Hematopoietic multipotent progenitor cell treated with erythropoietin and hydrocortisone succinate and interleukin-3 and kit ligand, for 8 days (in vitro differentiated cells): Measurements from ENCODE around the gene NUP160.
"Not testable (repeated sequence)": the region's sequence is repeated elsewhere in the genome, so short reads cannot be mapped to it uniquely, and the experiment has no call there.

Source experiments
- DNase-seq: peaks from one replicate; pipeline ENCODE4 v3.0.0-alpha.2; 2015

NUP160 gene

GRCh38 chr11:47847892-47848699 is at the start of gene NUP160:
TSS of gene NUP160 (minus strand) at chr11:47848350. CDS start at chr11:47848318, 32 bp downstream.
- DNase-seq, result peak; percentile 78

GRCh38 chr11:47896199-47896598 is 48.0 kb upstream of the NUP160 start:
- DNase-seq, result no peak

GRCh38 chr11:47895035-47895434 is 46.9 kb upstream of the NUP160 start:
- DNase-seq, result no peak

- not testable (repeated sequence) for DNase-seq
Observed at GRCh38 chr11:47892546-47893276, 44.6 kb upstream of the NUP160 start.

- DNase-seq, result no peak
Observed at GRCh38 chr11:47891886-47892285, 43.7 kb upstream of the NUP160 start.

GRCh38 chr11:47889714-47890441 is 41.7 kb upstream of the NUP160 start:
- DNase-seq, result no peak

GRCh38 chr11:47887910-47888569 is 39.9 kb upstream of the NUP160 start:
- DNase-seq, result no peak

- no peak for DNase-seq
Observed at GRCh38 chr11:47886096-47886495, 37.9 kb upstream of the NUP160 start.

- not testable (repeated sequence) for DNase-seq
Observed at GRCh38 chr11:47882437-47882836, 34.3 kb upstream of the NUP160 start.

GRCh38 chr11:47881145-47881544 is 33.0 kb upstream of the NUP160 start:
- no peak for DNase-seq

GRCh38 chr11:47879259-47880158 is 31.4 kb upstream of the NUP160 start:
- DNase-seq, result no peak

- peak; percentile 20 for DNase-seq
Observed at GRCh38 chr11:47875858-47876257, 27.7 kb upstream of the NUP160 start.

- no peak for DNase-seq
Observed at GRCh38 chr11:47870404-47870803, 22.3 kb upstream of the NUP160 start.

- DNase-seq, result no peak
Observed at GRCh38 chr11:47869544-47870393, 21.6 kb upstream of the NUP160 start.

GRCh38 chr11:47867823-47868222 is 19.7 kb upstream of the NUP160 start:
- no peak for DNase-seq

- DNase-seq, result not testable (repeated sequence)
Observed at GRCh38 chr11:47866892-47867291, 18.7 kb upstream of the NUP160 start.

GRCh38 chr11:47864901-47865300 is 16.8 kb upstream of the NUP160 start:
- no peak for DNase-seq

- DNase-seq, result no peak
Observed at GRCh38 chr11:47863898-47864430, 15.8 kb upstream of the NUP160 start.

- DNase-seq, result peak; percentile 68
Observed at GRCh38 chr11:47863189-47863897, 15.2 kb upstream of the NUP160 start.

GRCh38 chr11:47861728-47862127 is 13.6 kb upstream of the NUP160 start:
- DNase-seq, result peak; percentile 60
